ENCODE results near the gene SLC25A11. TPM values are rescaled to one million over a fixed set of nuclear protein-coding genes. Genes with fewer than 3 reads are reported as not detected.

The SLC25A11 gene
- total and polyA plus RNA-seq, 3 experiments from 2014 or later, result 85.1 to 101 (median 90.0) TPM

- H3K36me3 ChIP-seq (ENCODE audit: insufficient read depth, low read length), result peaks cover 44% of the 10 kb centered on the region
- no peaks in the 10 kb centered on the region for H3K27me3 ChIP-seq (ENCODE audit: insufficient read depth, low read length, poor library complexity, severe bottlenecking)
- H3K9me3 ChIP-seq (ENCODE audit: low read length), result no peaks in the 10 kb centered on the region
- Mint-ChIP-seq H3K9me3 (no peaks in the 10 kb centered on the region), H3K4me1 (peaks cover 10 to 15% (median 13%) of the 10 kb centered on the region in 3 donors), H3K4me3 (peak overlapping the region in 1 of 7 donors; percentile 48), H3K36me3 (peaks cover 5 to 81% (median 19%) of the 10 kb centered on the region in 3 donors), H3K27ac (peak overlapping the region in 1 of 8 donors; percentile 81), H3K27me3 (no peaks in the 10 kb centered on the region)
- no peak overlapping the region for H3K27ac ChIP-seq (ENCODE audit: low read depth, low read length)
- DNase-seq, result no peak
- CTCF ChIA-PET, result interaction anchor here (1.1 to 3.1 kb wide), 5 partner anchors 11 to 84 kb away, joined by 3 to 19 read pairs (median 4); no protein-coding TSS in a partner anchor
- H3K4me1 ChIP-seq (ENCODE audit: insufficient read depth, low read length), result peaks cover 11% of the 10 kb centered on the region
- POLR2A ChIA-PET, result no interaction called here
- no peak overlapping the region for H3K4me3 ChIP-seq (ENCODE audit: low read length)
Measured at GRCh38 chr17:4978726-4979125, 38.9 kb upstream of the SLC25A11 start.

DNA sequence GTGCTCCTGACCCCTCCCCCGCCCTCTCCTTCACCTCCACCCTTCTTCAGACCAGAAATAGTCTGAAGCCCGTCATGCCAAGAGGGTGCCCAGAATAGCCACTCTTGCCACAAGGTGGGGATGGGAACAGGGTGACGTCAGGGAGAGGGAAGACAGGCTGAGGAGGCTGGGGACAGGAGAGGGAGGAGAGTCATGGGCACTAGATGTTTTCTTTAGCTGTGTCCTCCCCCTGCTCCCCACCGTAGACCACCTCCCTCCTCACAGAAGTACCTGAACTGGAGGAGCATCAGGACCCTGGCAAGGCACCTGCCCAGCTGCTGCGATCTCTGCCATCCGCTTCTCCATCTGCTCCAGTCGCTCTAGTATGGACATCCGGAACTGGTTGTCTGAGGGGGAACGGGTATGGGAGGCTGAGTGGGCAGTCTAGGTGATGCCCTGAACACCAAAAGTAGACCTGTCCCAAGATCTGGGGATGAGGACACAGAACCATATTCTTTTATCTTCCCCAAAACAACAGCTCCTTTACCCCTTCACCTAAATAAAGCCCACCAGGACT lies 34.3 kb upstream of the SLC25A11 start:
- H3K36me3 ChIP-seq (ENCODE audit: insufficient read depth, low read length), result peaks cover 43% of the 10 kb centered on the region
- H3K27me3 ChIP-seq (ENCODE audit: insufficient read depth, low read length, poor library complexity, severe bottlenecking), result no peaks in the 10 kb centered on the region
- no peak overlapping the region for H3K4me3 Mint-ChIP-seq
- no peak overlapping the region for H3K4me3 ChIP-seq (ENCODE audit: low read length)
- CTCF ChIA-PET, result interaction anchor here (0.9 kb wide), 1 partner anchor 89 kb away, joined by 3 read pairs; no protein-coding TSS in a partner anchor
- H3K27me3 Mint-ChIP-seq, result no peaks in the 10 kb centered on the region
- POLR2A ChIA-PET, result no interaction called here
- H3K9me3 ChIP-seq (ENCODE audit: low read length), result no peaks in the 10 kb centered on the region
- peak overlapping the region in 4 of 8 donors; percentile 1 to 70 (median 62) for H3K27ac Mint-ChIP-seq
- H3K4me1 ChIP-seq (ENCODE audit: insufficient read depth, low read length), result peaks cover 3% of the 10 kb centered on the region
- H3K4me1 Mint-ChIP-seq, result peaks cover 4 to 10% (median 8%) of the 10 kb centered on the region in 3 donors
- H3K9me3 Mint-ChIP-seq, result no peaks in the 10 kb centered on the region
- peaks cover 0 to 83% (median 13%) of the 10 kb centered on the region in 3 donors for H3K36me3 Mint-ChIP-seq
- DNase-seq, result no peak
- no peak overlapping the region for H3K27ac ChIP-seq (ENCODE audit: low read depth, low read length)

DNA sequence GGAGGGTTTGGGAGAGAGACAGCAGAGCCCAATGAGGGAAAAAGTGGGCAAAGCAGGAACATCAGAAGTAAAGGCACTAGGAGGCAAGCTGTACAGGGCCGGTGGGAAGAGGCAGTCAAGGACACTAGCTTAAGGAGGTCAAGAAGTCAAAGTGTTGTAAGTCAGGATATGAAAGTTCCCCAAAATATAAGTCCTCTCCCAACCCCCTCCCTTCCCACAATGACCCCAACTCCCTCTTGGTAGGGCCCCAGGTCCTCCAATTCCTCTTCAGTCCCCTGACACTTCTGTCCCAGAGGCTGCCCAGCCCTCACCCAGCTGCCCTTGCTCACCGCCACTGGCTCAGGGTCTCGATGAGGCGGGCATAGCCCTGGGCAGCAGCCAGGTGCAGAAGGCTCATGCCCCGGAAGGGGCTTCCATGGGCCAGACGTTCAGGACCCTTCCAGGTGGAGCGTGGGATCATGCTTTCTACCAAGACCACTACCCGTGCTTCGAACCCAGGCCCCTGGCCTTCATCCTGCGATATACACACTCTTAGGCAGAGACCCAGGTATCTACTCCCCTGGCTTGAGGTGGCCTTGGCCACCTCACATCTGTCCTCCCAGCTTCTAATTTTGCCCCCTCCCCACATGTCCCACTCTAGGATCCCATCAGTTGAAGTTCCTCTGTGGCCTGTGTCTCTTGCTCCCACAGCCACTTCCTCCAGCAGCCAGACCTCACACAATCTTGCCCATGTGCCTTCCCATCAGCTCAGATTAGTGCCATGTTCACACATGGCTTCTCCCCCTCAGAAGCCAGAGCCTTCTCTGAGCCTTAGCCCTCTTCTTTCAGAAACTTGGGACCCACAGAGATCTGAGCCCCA lies 33.6 kb upstream of the SLC25A11 start:
- Mint-ChIP-seq H3K27me3 (no peaks in the 10 kb centered on the region), H3K4me1 (peaks cover 4 to 10% (median 8%) of the 10 kb centered on the region in 3 donors), H3K36me3 (peaks cover 0 to 82% (median 13%) of the 10 kb centered on the region in 3 donors), H3K4me3 (no peak overlapping the region), H3K27ac (peak overlapping the region in 5 of 8 donors; percentile 16 to 52 (median 30)), H3K9me3 (no peaks in the 10 kb centered on the region)
- no peak for DNase-seq
- no peak overlapping the region for H3K27ac ChIP-seq (ENCODE audit: low read depth, low read length)
- no peak overlapping the region for H3K4me3 ChIP-seq (ENCODE audit: low read length)
- no peaks in the 10 kb centered on the region for H3K27me3 ChIP-seq (ENCODE audit: insufficient read depth, low read length, poor library complexity, severe bottlenecking)
- H3K4me1 ChIP-seq (ENCODE audit: insufficient read depth, low read length), result peaks cover 10% of the 10 kb centered on the region
- H3K36me3 ChIP-seq (ENCODE audit: insufficient read depth, low read length), result peaks cover 38% of the 10 kb centered on the region
- no peaks in the 10 kb centered on the region for H3K9me3 ChIP-seq (ENCODE audit: low read length)
- POLR2A ChIA-PET, result no interaction called here
- CTCF ChIA-PET, result interaction anchor here (0.9 kb wide), 1 partner anchor 64 kb away, joined by 3 read pairs; no protein-coding TSS in a partner anchor

- Histone ChIP-seq H3K4me3 (ENCODE audit: low read length) (no peak overlapping the region), H3K27ac (ENCODE audit: low read depth, low read length) (no peak overlapping the region), H3K36me3 (ENCODE audit: insufficient read depth, low read length) (peaks cover 31% of the 10 kb centered on the region), H3K9me3 (ENCODE audit: low read length) (no peaks in the 10 kb centered on the region), H3K4me1 (ENCODE audit: insufficient read depth, low read length) (peaks cover 12% of the 10 kb centered on the region), H3K27me3 (ENCODE audit: insufficient read depth, low read length, poor library complexity, severe bottlenecking) (no peaks in the 10 kb centered on the region)
- Mint-ChIP-seq H3K27ac (peak overlapping the region in 4 of 8 donors; percentile 16 to 52 (median 28)), H3K9me3 (no peaks in the 10 kb centered on the region), H3K4me1 (peaks cover 4 to 10% (median 8%) of the 10 kb centered on the region in 3 donors), H3K27me3 (no peaks in the 10 kb centered on the region), H3K36me3 (peaks cover 0 to 75% (median 13%) of the 10 kb centered on the region in 3 donors), H3K4me3 (no peak overlapping the region)
- ChIA-PET CTCF (interaction anchor here (0.9 kb wide), 1 partner anchor 63 kb away, joined by 3 read pairs; no protein-coding TSS in a partner anchor), POLR2A (no interaction called here)
- DNase-seq, result no peak
Measured at GRCh38 chr17:4972752-4973151, 32.9 kb upstream of the SLC25A11 start.

DNA sequence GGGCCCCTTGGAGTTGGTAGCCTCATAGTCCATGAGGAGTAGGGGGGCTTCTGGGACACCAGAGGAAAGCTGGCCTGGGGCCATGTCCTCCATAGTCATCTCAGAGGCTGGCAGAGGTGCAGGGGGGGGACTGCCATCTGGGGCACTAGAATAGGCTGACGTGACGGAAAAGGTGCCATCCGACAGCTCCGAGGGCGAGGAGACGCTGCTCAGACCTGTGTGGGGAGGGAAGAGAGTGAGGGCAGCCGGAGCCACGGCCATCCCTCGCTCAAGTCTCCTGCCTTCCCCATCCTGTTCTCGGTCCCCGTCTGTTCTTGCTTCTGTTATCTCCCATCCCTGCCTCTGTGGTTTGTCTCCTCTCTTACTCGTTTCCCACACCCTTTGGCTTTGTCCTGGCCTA lies 32.5 kb upstream of the SLC25A11 start:
- Mint-ChIP-seq H3K36me3 (peaks cover 0 to 70% (median 13%) of the 10 kb centered on the region in 3 donors), H3K27me3 (no peaks in the 10 kb centered on the region), H3K27ac (peak overlapping the region in 2 of 8 donors; percentile 18 to 94), H3K4me3 (no peak overlapping the region), H3K4me1 (peaks cover 4 to 10% (median 8%) of the 10 kb centered on the region in 3 donors), H3K9me3 (no peaks in the 10 kb centered on the region)
- Histone ChIP-seq H3K27me3 (ENCODE audit: insufficient read depth, low read length, poor library complexity, severe bottlenecking) (no peaks in the 10 kb centered on the region), H3K9me3 (ENCODE audit: low read length) (no peaks in the 10 kb centered on the region), H3K27ac (ENCODE audit: low read depth, low read length) (no peak overlapping the region), H3K4me1 (ENCODE audit: insufficient read depth, low read length) (peaks cover 12% of the 10 kb centered on the region), H3K4me3 (ENCODE audit: low read length) (no peak overlapping the region), H3K36me3 (ENCODE audit: insufficient read depth, low read length) (peaks cover 26% of the 10 kb centered on the region)
- ChIA-PET POLR2A (interaction anchor here (0.7 kb wide), 1 partner anchor 21 kb away, joined by 3 read pairs; the partner anchor contains the start of gene ENO3), CTCF (no interaction called here)
- DNase-seq, result no peak

DNA sequence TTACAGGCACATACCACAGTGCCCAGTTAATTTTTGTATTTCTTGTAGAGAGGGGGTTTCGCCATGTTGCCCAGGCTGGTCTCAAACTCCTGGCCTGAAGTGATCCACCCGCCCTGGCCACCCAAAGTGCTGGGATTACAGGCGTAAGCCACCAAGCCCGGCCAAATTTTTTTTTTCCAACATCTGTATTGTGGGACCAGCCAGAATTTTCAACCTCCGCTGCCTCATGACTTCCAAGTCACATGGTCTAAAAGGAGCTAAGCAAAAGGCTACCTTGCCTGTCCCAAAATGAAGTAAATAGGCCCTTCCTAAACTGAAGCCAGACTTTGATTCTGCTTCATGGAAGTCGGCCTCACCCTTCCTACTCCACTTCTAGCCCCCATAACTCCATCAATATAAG lies 32.0 kb upstream of the SLC25A11 start:
- H3K36me3 Mint-ChIP-seq, result peaks cover 0 to 65% (median 11%) of the 10 kb centered on the region in 3 donors
- H3K4me1 Mint-ChIP-seq, result peaks cover 4 to 10% (median 8%) of the 10 kb centered on the region in 3 donors
- ChIA-PET CTCF (interaction anchor here (1.3 to 1.9 kb wide), 3 partner anchors 9 to 91 kb away, joined by 3 to 13 read pairs (median 4); no protein-coding TSS in a partner anchor), POLR2A (interaction anchor here (0.7 kb wide), 1 partner anchor 21 kb away, joined by 3 read pairs; the partner anchor contains the start of gene ENO3)
- H3K9me3 Mint-ChIP-seq, result no peaks in the 10 kb centered on the region
- H3K4me1 ChIP-seq (ENCODE audit: insufficient read depth, low read length), result peaks cover 12% of the 10 kb centered on the region
- no peaks in the 10 kb centered on the region for H3K9me3 ChIP-seq (ENCODE audit: low read length)
- H3K4me3 ChIP-seq (ENCODE audit: low read length), result no peak overlapping the region
- H3K27me3 Mint-ChIP-seq, result no peaks in the 10 kb centered on the region
- no peak overlapping the region for H3K4me3 Mint-ChIP-seq
- peaks cover 21% of the 10 kb centered on the region for H3K36me3 ChIP-seq (ENCODE audit: insufficient read depth, low read length)
- peak overlapping the region in 3 of 8 donors; percentile 18 to 71 (median 57) for H3K27ac Mint-ChIP-seq
- no peaks in the 10 kb centered on the region for H3K27me3 ChIP-seq (ENCODE audit: insufficient read depth, low read length, poor library complexity, severe bottlenecking)
- DNase-seq, result no peak
- no peak overlapping the region for H3K27ac ChIP-seq (ENCODE audit: low read depth, low read length)

- ChIA-PET POLR2A (no interaction called here), CTCF (interaction anchor here (0.8 to 5.1 kb wide), 8 partner anchors 10 to 260 kb away, joined by 3 to 34 read pairs (median 4); partner anchors contain the start of genes ARRB2, CHRNE, RNF167 and SLC25A11)
- H3K27ac Mint-ChIP-seq, result peak overlapping the region in 6 of 8 donors; percentile 22 to 94 (median 76)
Measured at GRCh38 chr17:4970273-4970672, 30.4 kb upstream of the SLC25A11 start.

More at GRCh38 chr17:4970273-4970672, 30.4 kb upstream of the SLC25A11 start:
- peaks cover 0 to 62% (median 10%) of the 10 kb centered on the region in 3 donors for H3K36me3 Mint-ChIP-seq
- no peak for DNase-seq
- peaks cover 20% of the 10 kb centered on the region for H3K4me1 ChIP-seq (ENCODE audit: insufficient read depth, low read length)
- H3K27ac ChIP-seq (ENCODE audit: low read depth, low read length), result no peak overlapping the region
- peaks cover 19% of the 10 kb centered on the region for H3K36me3 ChIP-seq (ENCODE audit: insufficient read depth, low read length)
- no peaks in the 10 kb centered on the region for H3K27me3 Mint-ChIP-seq
- H3K9me3 Mint-ChIP-seq, result no peaks in the 10 kb centered on the region
- peak overlapping the region in 3 of 7 donors; percentile 48 to 63 (median 48) for H3K4me3 Mint-ChIP-seq
- no peaks in the 10 kb centered on the region for H3K27me3 ChIP-seq (ENCODE audit: insufficient read depth, low read length, poor library complexity, severe bottlenecking)
- no peaks in the 10 kb centered on the region for H3K9me3 ChIP-seq (ENCODE audit: low read length)
- peaks cover 14 to 18% (median 17%) of the 10 kb centered on the region in 3 donors for H3K4me1 Mint-ChIP-seq
- no peak overlapping the region for H3K4me3 ChIP-seq (ENCODE audit: low read length)
